OCI-LY3 (cell line): Measurements from ENCODE around the gene GLRA1.

Experiments used
- EZH2phosphoT487 ChIP-seq: fragments of 200-600 bp; shearing (Covaris generic); IDR thresholded peaks from 2 replicates; pipeline ENCODE4 v1.6.1; 2018; ENCODE audit warnings: antibody characterized with exemption, mixed run types, low read depth
- TF ChIP-seq, protein P1 (sequence below): fragments of 200-600, 300-600 bp; sonication (generic); IDR thresholded peaks from 2 replicates; pipeline ENCODE4 v1.5.1; 2014; ENCODE audit warnings: antibody characterized with exemption, low read length, low read depth

DNA sequence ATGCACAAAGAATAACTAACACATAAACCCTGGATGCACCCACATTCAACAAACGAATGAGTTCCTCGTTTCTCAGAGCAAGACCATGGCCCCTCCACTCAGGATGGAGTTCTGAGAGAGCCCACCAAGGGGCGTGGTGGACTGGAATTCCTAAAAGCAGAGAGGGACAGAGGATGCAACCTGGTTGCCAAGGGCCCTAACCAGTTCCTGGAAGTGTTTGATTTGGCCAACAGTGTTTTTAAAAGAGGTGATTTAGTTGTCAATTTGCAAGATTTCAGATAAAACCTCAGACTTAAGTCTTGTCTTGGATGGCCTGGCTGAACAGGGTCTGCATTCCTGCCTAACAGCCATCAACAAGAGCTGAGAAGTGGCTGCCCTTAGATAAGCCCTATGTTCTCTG, 34.4 kb downstream of the GLRA1 start:
- TF ChIP-seq, protein P1, sequence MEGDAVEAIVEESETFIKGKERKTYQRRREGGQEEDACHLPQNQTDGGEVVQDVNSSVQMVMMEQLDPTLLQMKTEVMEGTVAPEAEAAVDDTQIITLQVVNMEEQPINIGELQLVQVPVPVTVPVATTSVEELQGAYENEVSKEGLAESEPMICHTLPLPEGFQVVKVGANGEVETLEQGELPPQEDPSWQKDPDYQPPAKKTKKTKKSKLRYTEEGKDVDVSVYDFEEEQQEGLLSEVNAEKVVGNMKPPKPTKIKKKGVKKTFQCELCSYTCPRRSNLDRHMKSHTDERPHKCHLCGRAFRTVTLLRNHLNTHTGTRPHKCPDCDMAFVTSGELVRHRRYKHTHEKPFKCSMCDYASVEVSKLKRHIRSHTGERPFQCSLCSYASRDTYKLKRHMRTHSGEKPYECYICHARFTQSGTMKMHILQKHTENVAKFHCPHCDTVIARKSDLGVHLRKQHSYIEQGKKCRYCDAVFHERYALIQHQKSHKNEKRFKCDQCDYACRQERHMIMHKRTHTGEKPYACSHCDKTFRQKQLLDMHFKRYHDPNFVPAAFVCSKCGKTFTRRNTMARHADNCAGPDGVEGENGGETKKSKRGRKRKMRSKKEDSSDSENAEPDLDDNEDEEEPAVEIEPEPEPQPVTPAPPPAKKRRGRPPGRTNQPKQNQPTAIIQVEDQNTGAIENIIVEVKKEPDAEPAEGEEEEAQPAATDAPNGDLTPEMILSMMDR: no peak
- no peak for TF ChIP-seq EZH2phosphoT487
